Measurements from ENCODE around the gene NR4A3.
"Not testable (repeated sequence)": the region's sequence is repeated elsewhere in the genome, so short reads cannot be mapped to it uniquely, and the experiment has no call there.

Gene NR4A3

DNA sequence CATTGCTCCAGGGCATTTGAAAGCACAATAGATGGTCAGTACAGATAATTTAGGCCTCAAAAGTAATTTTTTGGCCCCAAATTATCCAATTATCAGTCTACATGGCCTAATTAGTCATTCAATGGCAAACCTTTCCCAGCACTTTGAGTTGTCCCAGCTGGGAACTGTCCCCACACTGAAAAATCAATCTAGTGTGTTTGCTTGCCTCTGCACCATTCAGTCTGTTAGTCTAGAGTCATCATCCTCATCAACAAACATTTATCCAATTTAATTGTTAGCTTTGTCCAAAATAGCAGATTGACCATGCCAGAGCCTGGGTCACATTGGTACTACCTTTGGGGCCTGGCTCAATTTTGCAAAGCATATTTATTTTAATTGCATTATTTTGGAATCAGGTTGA lies 13.9 kb downstream of the NR4A3 start:
- DNase-seq, result no peak

DNA sequence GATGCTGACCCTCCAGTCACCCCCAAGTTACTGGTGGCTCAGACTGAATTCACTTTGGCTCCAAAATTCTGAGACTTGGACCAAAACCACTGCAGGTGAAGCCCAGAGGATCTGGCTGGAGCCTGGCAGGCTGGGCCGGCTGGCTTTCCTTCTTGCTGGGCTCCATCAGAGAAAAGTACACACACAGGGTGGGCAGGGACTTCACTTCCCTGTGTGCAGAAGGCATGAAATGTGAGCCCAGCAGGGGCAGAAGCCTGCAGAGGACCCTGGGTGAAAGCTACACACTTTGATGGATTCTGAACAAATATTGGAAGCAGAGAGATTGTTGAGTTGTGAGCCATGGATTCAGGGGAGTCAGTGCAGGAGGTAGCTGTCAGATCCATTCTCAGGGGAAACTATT lies 18.4 kb downstream of the NR4A3 start:
- no peak for DNase-seq

DNA sequence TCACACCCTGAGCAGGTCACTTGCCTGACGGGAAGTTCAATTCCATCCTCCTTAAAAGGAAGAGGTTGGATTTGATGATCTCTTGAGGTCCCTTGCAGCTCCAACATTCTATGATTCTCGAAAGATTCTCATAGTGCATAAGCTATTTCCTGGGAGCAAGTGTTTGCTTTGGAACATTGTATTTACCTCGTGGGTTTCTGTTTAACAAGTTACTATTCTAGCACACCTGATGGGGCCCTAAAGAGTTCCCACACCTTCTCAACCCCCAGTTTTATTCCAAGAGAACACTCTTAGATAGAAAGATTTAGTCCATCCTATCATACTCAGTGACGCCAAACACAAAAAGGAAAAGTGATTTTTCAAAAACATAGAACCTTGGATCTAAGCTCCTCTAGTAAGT lies 23.4 kb downstream of the NR4A3 start:
- DNase-seq, result no peak

- DNase-seq, result no peak
Observed at GRCh38 chr9:99848447-99848846, 26.8 kb downstream of the NR4A3 start.

DNA sequence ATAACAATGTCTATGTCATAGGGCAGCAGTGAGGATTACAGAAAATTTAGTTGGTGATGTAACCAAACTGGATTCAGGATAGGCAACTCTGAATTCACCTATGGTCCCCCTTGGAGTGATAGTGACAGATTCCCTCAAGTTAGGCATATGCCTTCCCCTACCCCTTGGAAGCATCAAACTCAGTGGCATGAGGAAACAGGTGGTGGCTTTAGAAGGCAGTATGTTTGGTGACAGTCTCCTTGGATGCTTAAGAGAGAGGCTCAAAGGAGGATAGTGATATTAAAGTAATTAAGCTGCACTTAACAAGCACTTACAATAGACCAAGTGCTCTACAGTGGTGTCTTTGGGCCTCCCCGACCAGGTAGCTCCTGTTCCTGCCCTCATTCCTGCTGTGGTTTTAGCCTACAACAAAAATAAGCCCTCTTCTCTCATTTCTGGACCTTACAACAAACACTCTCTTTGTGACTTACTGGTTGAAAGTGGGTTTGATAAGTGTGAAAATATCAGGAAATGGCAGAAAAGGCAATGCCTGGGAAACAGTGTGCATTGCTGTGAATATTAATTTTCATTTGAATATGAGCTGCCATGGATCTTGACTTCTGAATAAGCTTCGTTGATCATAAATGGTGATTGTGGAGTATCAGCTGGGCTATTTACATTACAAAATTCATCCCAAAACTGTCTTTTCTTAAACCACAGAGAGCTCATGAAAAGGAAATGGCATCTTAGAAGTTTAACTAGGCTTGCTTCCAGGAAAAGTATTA lies 29.2 kb downstream of the NR4A3 start:
- no peak for DNase-seq

DNA sequence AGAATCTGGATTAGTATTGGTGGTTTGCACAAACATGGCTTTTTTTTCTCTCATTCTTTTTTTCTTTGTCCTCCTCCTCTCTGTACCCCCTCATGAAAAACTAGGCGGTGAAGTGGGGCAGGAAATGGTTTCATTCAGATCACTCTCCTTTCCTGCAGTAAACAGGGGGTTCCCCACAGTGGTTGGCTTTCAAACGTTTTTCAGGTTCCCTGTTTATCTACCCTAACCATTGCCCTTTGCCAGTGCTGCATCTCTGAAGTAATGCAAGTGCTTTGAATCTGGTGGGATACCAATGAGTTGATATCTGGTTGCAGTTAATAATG lies 29.8 kb downstream of the NR4A3 start:
- DNase-seq, result no peak

GRCh38 chr9:99852617-99853016 lies 30.9 kb downstream of the NR4A3 start:
- DNase-seq, result no peak

GRCh38 chr9:99855467-99856176 lies 33.9 kb downstream of the NR4A3 start:
- DNase-seq, result no peak

GRCh38 chr9:99857576-99857975 lies 35.9 kb downstream of the NR4A3 start:
- not testable (repeated sequence) for DNase-seq

- no peak for DNase-seq
Observed at GRCh38 chr9:99858087-99858486, 36.4 kb downstream of the NR4A3 start.

- DNase-seq, result no peak
Observed at GRCh38 chr9:99859243-99859980, 37.7 kb downstream of the NR4A3 start.

DNA sequence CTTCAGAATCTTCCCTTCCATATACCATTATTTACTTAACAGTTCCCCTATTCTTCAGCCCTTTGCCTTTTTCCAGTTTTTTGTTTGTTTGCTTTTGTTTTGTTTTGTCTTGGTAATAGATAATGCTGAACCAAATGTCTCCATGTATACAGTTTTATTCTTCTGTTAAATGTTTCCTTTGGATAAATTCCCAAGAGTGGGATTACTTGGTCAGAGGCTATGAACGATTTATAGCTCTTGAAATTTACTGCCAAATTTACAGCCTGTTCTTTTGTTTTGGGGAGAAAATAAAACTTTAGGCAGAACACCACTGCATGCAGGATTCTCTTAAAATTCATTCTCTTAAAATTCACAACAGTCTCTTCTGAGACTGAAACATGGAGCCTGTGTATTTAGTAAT lies 38.6 kb downstream of the NR4A3 start:
- DNase-seq, result no peak

DNA sequence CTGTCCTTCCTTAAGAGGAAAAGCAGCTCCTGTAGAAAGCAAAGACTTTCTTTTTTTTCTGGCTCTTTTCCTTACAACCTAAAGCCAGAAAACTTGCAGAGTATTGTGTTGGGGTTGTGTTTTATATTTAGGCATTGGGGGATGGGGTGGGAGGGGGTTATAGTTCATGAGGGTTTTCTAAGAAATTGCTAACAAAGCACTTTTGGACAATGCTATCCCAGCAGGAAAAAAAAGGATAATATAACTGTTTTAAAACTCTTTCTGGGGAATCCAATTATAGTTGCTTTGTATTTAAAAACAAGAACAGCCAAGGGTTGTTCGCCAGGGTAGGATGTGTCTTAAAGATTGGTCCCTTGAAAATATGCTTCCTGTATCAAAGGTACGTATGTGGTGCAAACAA lies 42.3 kb downstream of the NR4A3 start:
- DNase-seq, result no peak

DNA sequence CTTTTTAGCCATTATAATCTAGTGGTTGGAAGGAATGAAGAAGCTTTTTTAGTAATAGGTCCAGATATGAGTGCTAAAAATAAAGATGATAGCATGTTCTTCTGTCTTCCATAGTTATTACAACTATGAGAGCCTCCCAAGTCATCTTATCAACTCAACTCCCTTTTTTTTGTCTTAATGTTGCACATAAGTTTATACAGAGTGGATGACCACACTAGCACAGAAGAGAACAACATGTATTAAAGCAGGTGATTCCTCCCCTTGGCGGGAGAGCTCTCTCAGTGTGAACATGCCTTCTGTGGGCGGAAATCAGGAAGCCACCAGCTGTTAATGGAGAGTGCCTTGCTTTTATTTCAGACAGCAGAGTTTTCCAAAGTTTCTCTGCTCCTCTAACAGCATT lies 44.7 kb downstream of the NR4A3 start:
- DNase-seq, result no peak

GRCh38 chr9:99867536-99867935 lies 45.9 kb downstream of the NR4A3 start:
- DNase-seq, result no peak

DNA sequence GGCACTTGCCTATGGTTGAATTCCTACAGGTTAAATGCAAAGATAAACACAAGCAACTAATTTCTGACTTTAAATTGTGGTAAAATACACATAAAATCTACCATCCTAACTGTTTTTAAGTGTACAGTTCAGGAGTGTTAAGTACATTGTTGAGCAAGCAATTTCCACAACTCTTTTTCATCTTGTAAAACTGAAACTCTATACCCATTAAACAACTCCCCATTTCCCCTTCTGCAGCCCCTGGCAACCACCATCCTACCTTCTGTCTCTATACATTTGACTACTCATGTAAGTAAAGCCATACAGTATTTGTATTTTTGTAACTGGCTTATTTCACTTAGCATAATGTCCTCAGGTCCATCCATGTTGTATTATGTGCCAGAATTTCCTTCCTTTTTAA lies 46.3 kb downstream of the NR4A3 start:
- no peak for DNase-seq

DNA sequence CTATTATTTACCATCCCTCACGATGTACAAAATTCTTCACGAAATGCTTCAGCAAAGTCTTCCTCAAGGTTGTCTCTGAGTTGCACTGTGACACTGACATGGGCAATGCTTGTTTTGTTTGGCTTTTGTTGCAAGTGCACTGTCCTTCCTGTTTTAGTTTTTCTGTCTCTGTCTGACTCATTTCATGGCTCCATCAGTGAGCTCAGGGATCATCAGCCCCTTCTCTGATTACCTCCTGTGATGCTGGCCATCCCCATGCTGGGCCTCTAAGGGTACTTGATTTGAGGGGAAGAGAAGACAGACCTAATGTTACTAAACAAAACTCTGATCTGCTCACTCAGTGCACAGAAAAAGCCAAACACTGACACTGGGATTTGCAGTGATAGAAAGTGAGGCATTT lies 47.2 kb downstream of the NR4A3 start:
- no peak for DNase-seq

GRCh38 chr9:99870126-99870525 lies 48.4 kb downstream of the NR4A3 start:
- DNase-seq, result no peak

DNA sequence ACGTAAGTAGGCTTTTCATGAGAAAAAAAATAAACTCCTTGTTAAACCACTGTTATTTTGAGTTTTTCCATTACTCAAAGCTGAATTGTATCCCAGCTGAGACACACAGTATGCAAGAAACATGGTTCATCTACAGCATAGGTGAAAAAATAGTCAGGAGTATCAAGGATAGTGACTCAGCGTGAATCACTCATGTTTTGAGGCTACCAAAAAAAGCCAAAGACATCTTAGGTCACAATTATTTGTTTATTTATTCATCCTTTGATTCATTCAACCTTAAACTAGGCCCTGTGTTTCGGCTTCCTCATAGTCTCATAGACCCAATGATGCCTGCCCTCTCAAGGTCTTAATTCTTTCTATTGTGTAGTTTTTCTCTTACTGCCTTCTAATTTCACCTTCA lies 51.8 kb downstream of the NR4A3 start:
- no peak for DNase-seq

- no peak for DNase-seq
Observed at GRCh38 chr9:99873943-99874584, 52.4 kb downstream of the NR4A3 start.

- no peak for DNase-seq
Observed at GRCh38 chr9:99876190-99876589, 54.5 kb downstream of the NR4A3 start.

DNA sequence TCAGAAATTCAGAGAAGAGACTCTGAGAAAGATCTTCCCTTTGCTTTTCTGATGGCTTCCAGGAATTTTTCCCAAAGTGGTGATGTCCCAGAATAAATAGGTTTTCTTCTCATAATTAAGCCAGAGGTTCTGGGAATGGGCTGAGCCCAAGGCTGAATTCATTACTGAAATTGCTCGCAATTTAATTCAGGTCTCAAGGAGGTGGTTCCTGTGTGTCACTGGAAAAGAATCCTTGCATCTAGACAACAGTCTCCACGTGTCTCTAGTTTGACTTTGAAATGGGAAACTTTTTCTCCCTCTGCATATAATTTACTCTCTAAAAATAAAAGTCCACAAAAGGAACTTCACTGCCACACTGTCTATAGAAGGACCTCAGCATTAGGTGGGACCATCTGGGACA lies 57.0 kb downstream of the NR4A3 start:
- DNase-seq, result no peak

DNA sequence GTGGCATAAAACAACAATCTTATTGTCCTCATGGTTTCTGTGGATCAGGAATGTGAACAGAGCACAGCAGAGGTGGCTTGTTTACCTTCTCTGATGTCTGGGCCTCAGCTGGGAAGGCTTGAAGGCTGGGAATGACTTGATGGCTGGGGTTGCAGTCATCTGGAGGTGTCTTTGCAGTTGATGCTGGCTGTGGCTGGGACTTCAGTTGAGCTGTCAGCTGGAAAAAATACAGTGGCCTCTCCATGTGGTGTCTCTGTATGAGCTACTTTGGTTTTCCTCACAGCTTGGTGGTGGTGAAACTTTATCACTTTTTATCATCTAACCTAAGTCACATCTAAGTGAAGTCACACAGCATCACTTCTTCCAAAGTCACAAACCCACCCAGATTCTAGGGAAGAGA lies 60.1 kb downstream of the NR4A3 start:
- DNase-seq, result no peak

DNA sequence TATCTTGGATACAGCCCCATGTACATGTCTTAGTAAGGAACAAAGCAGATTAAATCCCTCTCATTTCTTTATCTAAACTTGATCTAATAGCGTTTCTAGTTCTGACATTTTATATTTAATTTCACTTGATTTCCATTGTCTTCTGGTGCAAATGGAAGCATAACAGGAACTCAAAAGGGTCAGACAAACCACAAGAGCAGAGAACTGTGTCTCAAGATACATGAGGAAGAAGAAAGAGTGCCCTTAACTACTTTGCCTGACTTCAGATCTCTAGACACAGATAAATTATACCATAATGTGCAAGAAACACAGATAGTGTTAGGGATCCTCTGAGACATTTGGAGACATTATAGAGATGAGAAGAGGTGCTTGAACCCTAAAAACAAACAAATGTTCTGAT lies 64.1 kb downstream of the NR4A3 start:
- DNase-seq, result no peak

All from NCI-H2107 (cell line).